SJSA1 (cell line): ENCODE results near the gene TBC1D22A. TPM values are rescaled to one million over a fixed set of nuclear protein-coding genes. Genes with fewer than 3 reads are reported as not detected.

ENCODE experiments used
- DNase-seq, 2 experiments: peaks; one replicate each; pipeline ENCODE4 v3.0.0-alpha.2; 2015 to 2020; ENCODE audit warnings: low spot score in 2 of 2, low read depth in 1 of 2
- H3K27ac ChIP-seq: fragments of 250-450 bp; sonication (Bioruptor Pico); 2 replicates; pipeline ENCODE4 v1.5.1; 2020; ENCODE audit warnings: mild to moderate bottlenecking, moderate library complexity
- H3K27me3 ChIP-seq: fragments of 250-450 bp; sonication (Bioruptor Pico); replicated peaks from 2 replicates; pipeline ENCODE4 v1.5.1; 2020; ENCODE audit warnings: mild to moderate bottlenecking, moderate library complexity
- H3K36me3 ChIP-seq: fragments of 250-450 bp; sonication (Bioruptor Pico); 2 replicates; pipeline ENCODE4 v1.5.1; 2020; ENCODE audit warnings: mild to moderate bottlenecking
- H3K4me1 ChIP-seq: fragments of 250-450 bp; sonication (Bioruptor Pico); replicated peaks from 2 replicates; pipeline ENCODE4 v1.6.1; 2021; ENCODE audit warnings: mild to moderate bottlenecking
- H3K4me3 ChIP-seq: fragments of 250-450 bp; sonication (Bioruptor Pico); 2 replicates; pipeline ENCODE4 v1.5.1; 2020; ENCODE audit warnings: mild to moderate bottlenecking
- H3K9me3 ChIP-seq: fragments of 250-450 bp; sonication (Bioruptor Pico); replicated peaks from 2 replicates; pipeline ENCODE4 v1.5.1; 2020; ENCODE audit warnings: mild to moderate bottlenecking
- total RNA-seq: library from RNA; depleted of rRNA; stranded (reverse); fragments of >200 nt; shearing (Covaris generic); gene quantifications from 2 replicates; pipeline ENCODE4 v1.2.3, GENCODE V29; 2014

TBC1D22A gene
- total RNA-seq, 1 experiment from 2014 or later: 10.5 TPM

DNA sequence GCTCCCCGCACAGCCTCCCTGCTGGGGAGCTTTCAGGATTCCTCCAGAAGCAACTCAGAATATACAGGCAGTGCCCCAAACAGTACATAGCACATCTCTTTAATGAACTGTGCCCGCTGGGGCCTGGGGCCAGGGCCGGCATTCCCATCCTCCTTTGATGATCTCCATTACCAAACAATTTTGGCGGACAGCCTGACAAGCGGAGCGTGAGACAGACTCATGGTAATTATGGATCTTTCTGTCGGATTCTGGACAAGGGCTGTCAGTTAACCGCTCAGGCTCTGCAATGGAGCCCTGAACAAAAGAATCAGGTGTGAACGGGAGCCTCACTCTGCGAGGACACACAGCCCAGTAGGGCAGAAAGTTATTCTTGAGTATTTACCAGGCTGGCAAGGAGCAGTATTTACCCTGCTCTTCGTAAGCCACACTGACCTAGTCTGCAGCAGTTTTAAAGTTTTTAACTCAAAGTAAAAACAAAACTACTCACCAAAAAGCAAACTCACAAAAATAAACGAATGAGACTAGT, 174.0 kb downstream of the TBC1D22A start:
- H3K27me3 ChIP-seq: no peaks in the 10 kb centered on the region
- no peak overlapping the region for H3K27ac ChIP-seq
- H3K9me3 ChIP-seq: no peaks in the 10 kb centered on the region
- DNase-seq: no peak
- no peaks in the 10 kb centered on the region for H3K36me3 ChIP-seq
- H3K4me1 ChIP-seq: peaks cover 25% of the 10 kb centered on the region
- H3K4me3 ChIP-seq: no peak overlapping the region

- peaks cover 18% of the 10 kb centered on the region for H3K4me1 ChIP-seq
- DNase-seq: no peak
- H3K4me3 ChIP-seq: no peak overlapping the region
- H3K9me3 ChIP-seq: no peaks in the 10 kb centered on the region
- H3K27ac ChIP-seq: no peak overlapping the region
- no peaks in the 10 kb centered on the region for H3K27me3 ChIP-seq
- H3K36me3 ChIP-seq: no peaks in the 10 kb centered on the region
Observed at GRCh38 chr22:46937185-46937584, 174.7 kb downstream of the TBC1D22A start.

DNA sequence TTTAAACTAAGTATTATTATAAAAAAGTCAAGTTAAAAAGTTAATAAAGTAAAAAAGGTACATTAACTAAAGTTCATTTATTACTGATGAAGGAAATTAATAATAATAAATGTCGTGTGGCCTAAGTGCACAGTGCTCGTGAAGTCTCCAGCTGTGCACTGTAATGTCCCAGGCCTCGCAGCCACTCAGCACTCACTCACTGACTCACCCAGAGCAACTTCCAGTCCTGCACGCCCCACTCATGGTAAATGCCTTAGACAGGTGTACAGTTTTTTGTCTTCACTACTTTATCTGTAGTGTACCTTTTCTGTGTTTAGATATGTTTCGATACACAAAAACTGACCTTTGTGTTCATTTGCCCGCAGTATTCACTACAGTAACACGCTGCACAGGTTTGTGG, 175.5 kb downstream of the TBC1D22A start:
- H3K36me3 ChIP-seq: no peaks in the 10 kb centered on the region
- no peak for DNase-seq
- H3K9me3 ChIP-seq: no peaks in the 10 kb centered on the region
- H3K4me1 ChIP-seq: peaks cover 17% of the 10 kb centered on the region
- H3K27me3 ChIP-seq: no peaks in the 10 kb centered on the region
- no peak overlapping the region for H3K27ac ChIP-seq
- no peak overlapping the region for H3K4me3 ChIP-seq

GRCh38 chr22:46941968-46942798, 179.7 kb downstream of the TBC1D22A start:
- no peak for DNase-seq
- Histone ChIP-seq H3K27me3 (no peaks in the 10 kb centered on the region), H3K27ac (no peak overlapping the region), H3K9me3 (no peaks in the 10 kb centered on the region), H3K36me3 (peaks cover 3% of the 10 kb centered on the region; the same call in 1 of the 2 replicates), H3K4me3 (no peak overlapping the region), H3K4me1 (no peaks in the 10 kb centered on the region)

DNA sequence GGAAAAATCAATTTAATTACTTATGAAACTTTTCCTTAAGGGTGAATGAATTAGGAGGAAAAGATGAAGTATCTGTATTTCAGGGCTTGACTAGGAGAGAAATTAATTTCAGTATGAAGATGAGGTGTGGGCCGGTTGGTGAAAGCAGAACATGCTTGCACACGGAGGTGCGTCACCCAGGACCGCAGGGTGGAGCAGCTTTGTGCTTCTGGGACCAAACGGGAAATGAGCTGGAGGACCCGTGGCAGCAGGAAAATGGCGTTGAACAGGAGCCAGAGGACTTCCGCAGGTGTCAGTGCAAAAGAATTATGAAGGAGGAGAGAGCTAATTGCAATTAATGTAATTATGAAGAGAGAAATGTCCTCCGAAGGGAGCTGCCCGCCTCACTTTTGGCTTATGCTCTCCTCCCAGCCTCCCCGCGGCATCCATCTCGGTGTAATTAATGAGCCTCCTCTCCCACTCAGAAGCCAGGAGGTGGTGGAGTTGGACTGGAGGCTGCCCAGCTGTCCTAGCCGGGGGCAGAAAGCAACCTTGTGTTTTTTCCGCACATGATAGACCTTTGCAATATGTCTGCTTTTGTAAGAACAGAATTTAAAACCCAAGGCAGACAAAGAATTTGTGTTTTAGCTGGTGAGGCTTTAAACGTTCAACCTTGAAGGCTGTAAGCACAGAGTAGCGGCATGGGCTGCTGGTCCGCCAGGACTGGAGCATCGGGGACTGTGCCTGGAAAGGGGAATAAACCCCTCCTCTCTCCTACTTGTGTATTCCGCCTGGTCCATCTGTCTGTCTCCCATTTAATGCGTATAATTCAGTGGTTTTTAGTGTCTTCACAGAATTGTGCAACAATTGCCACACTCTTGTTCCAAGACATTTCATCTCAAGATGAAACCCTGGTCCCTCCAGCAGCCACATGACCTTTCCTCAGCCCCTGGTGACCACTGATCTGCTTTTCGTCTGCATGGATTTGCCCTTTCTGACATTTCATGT, 180.6 kb downstream of the TBC1D22A start:
- Histone ChIP-seq H3K27me3 (no peaks in the 10 kb centered on the region), H3K4me3 (no peak overlapping the region), H3K36me3 (peaks cover 3% of the 10 kb centered on the region; the same call in 1 of the 2 replicates), H3K27ac (no peak overlapping the region), H3K4me1 (no peaks in the 10 kb centered on the region), H3K9me3 (no peaks in the 10 kb centered on the region)
- no peak for DNase-seq

DNA sequence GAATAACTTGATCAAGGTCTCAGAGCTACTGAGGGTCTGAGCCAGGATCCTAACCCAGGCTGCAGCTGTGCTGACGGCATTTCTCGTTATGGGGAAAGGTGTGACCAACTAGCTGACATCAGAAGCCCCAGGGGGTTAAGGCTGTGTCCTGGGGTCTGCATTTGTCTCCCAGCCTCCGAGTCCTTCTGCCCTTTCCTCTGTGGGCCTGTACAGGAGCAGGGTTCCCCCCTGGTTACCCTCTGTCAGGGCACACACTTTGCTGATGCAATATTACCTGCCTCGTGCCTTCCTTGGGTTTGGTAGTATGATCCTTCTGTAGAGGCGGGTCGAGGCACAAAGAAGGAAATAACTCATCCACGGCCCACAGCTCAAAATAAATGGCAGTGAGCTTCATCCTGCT, 183.0 kb downstream of the TBC1D22A start:
- DNase-seq: no peak
- no peak overlapping the region for H3K27ac ChIP-seq
- no peaks in the 10 kb centered on the region for H3K27me3 ChIP-seq
- H3K9me3 ChIP-seq: no peaks in the 10 kb centered on the region; the same call in 1 of the 2 replicates
- H3K4me3 ChIP-seq: no peak overlapping the region
- H3K36me3 ChIP-seq: peaks cover 3% of the 10 kb centered on the region; the same call in 1 of the 2 replicates
- no peaks in the 10 kb centered on the region for H3K4me1 ChIP-seq

DNA sequence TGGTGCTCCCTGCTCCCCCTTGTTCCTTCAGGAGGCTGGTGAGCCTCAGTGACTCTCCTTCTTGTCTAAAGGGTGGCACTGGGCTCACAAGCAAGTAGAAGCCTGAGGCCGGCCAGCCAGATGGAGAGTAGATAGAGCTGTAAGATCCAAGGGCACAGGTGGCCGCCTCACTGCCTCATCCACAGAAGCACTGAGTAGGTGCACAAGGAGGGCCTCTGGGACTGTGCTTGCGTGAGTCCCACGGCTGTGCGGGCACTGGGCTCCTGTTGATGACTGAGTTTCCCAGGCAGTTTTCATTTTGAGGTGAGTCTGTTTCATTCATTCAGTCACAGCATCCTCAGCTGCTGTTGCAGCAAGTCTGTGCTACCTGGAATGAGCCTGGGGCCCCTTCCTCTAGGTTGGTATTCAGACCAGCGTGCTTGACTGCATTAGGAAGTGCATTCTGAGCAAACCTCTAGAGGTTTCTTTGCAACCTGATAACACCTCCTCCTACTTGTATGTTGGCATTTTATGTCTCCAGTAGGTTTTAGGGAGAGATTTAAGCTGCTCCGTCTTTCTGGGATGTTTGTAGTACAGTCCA, 184.0 kb downstream of the TBC1D22A start:
- Histone ChIP-seq H3K27ac (no peak overlapping the region), H3K36me3 (peaks cover 3% of the 10 kb centered on the region; the same call in 1 of the 2 replicates), H3K9me3 (no peaks in the 10 kb centered on the region; the same call in 1 of the 2 replicates), H3K4me3 (no peak overlapping the region), H3K27me3 (no peaks in the 10 kb centered on the region), H3K4me1 (no peaks in the 10 kb centered on the region)
- DNase-seq: peak in 1 of 2 experiments; percentile 33

- no peaks in the 10 kb centered on the region for H3K27me3 ChIP-seq
- no peak overlapping the region for H3K4me3 ChIP-seq
- peak in 1 of 2 experiments; percentile 21 for DNase-seq
- no peaks in the 10 kb centered on the region for H3K4me1 ChIP-seq
- peaks cover 3% of the 10 kb centered on the region; the same call in 1 of the 2 replicates for H3K36me3 ChIP-seq
- H3K9me3 ChIP-seq: no peaks in the 10 kb centered on the region; the same call in 1 of the 2 replicates
- H3K27ac ChIP-seq: no peak overlapping the region
Observed at GRCh38 chr22:46947516-46948257, 185.2 kb downstream of the TBC1D22A start.

- Histone ChIP-seq H3K36me3 (peaks cover 1% of the 10 kb centered on the region; the same call in 1 of the 2 replicates), H3K27me3 (no peaks in the 10 kb centered on the region), H3K9me3 (no peaks in the 10 kb centered on the region; the same call in 1 of the 2 replicates), H3K4me3 (no peak overlapping the region), H3K27ac (no peak overlapping the region), H3K4me1 (no peaks in the 10 kb centered on the region)
- peak in 1 of 2 experiments; percentile 22 for DNase-seq
Observed at GRCh38 chr22:46948411-46949144, 186.1 kb downstream of the TBC1D22A start.

DNA sequence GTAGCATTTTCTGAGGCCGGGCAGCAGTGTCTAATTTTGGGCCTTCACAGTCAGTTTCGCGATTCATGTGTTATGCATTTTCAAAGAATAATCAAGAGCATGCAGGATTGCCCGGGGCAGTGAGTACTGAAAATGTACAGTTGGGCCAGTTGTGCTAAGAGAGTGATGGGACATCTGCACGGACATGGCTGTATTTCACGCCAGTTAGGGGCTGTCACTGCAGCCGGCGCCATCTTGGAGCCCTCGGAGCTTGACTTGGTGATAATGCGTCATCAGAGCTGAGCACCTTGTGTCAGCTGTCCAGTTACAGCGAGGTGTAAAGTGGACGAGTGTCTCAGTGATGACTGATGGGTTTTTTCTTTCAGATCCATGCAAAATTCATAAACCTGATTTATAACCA, 188.9 kb downstream of the TBC1D22A start:
- no peaks in the 10 kb centered on the region for H3K36me3 ChIP-seq
- no peak overlapping the region for H3K27ac ChIP-seq
- no peak overlapping the region for H3K4me3 ChIP-seq
- no peaks in the 10 kb centered on the region for H3K4me1 ChIP-seq
- no peaks in the 10 kb centered on the region for H3K27me3 ChIP-seq
- H3K9me3 ChIP-seq: no peaks in the 10 kb centered on the region; the same call in 1 of the 2 replicates
- peak in 1 of 2 experiments; percentile 21 for DNase-seq

GRCh38 chr22:46951973-46952372, 189.5 kb downstream of the TBC1D22A start:
- no peak overlapping the region for H3K4me3 ChIP-seq
- no peaks in the 10 kb centered on the region; the same call in 1 of the 2 replicates for H3K9me3 ChIP-seq
- DNase-seq: no peak
- H3K27ac ChIP-seq: no peak overlapping the region
- no peaks in the 10 kb centered on the region for H3K36me3 ChIP-seq
- H3K4me1 ChIP-seq: no peaks in the 10 kb centered on the region
- no peaks in the 10 kb centered on the region for H3K27me3 ChIP-seq
